Medulla oblongata (tissue), 1 donor: ENCODE data around the gene DENND4C.
"Not testable (repeated sequence)": the region's sequence is repeated elsewhere in the genome, so short reads cannot be mapped to it uniquely, and the experiment has no call there.

Experiments
- DNase-seq: peaks from one replicate; pipeline ENCODE4 v3.0.0-alpha.2; 2015; ENCODE audit errors: extremely low spot score

DENND4C gene

DNA sequence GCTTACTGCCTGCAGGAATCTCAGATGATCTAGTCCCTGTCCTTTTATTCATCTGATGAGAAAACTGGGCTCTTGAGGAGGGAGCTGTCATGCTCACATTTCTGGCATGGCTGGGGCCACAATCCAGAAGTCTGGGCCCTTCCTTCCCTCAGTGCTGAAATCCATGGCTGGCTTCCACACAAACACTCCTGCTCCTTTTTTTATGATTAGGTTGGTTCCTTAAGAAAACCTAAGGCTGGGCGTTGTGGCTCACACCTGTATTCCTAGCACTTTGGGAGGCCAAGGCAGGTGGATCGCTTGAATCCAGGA, 179.7 kb downstream of the DENND4C start:
- DNase-seq = no peak

DNA sequence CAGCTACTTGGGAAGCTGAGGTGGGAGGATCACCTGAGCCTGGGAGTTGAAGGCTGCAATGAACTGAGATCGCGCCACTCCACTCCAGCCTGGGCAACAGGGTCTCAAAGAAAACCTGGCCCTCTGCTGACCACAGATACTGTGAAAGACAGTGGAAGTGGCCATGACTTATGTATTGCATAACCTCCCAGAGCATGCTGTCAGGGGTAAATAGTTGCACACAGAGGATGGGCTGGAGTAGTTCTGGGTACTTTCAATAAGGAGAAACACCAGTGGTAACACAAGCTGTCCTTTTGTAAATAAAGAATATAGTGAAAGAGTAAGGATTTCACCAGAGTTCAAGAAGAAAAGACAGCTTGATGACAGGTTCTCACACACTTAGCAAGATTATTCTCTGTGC, 180.1 kb downstream of the DENND4C start:
- DNase-seq = no peak

DNA sequence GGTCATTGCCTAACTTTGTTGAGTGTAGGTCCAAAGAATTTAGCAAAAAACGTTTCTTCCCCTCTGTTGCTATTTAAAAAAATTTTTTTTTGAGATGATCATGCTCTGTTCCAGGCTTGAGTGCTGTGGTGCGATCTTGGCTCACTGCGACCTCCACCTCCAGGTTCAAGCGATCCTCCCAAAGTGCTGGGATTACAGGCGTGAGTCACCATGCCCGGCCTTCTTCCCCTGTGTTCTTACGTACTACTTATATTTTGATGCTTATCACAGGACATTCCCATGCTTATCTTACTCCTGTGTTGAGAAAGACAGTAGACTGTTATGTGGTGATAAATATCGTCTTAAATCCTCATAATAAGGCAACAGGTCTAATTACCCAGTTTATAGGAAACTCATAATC, 180.8 kb downstream of the DENND4C start:
- no peak for DNase-seq

DNA sequence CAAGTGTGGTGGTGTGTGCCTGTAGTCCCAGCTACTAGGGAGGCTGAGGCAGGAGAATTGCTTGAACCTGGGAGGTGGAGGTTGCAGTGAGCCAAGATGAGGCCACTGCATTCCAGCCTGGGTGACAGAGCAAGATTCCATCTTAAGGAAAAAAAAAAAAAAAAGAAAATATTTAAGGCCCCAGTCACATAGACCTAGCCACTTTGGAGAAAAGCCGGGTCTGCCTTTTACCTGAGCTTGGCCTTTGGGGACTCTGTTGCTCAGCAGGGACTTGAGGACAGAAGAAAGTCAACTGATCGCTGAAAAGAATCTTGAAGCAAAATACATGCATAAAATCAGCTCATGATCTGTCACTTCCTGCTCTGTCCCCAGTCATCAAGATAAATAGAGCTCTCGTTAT, 183.0 kb downstream of the DENND4C start:
- not testable (repeated sequence) for DNase-seq

DNA sequence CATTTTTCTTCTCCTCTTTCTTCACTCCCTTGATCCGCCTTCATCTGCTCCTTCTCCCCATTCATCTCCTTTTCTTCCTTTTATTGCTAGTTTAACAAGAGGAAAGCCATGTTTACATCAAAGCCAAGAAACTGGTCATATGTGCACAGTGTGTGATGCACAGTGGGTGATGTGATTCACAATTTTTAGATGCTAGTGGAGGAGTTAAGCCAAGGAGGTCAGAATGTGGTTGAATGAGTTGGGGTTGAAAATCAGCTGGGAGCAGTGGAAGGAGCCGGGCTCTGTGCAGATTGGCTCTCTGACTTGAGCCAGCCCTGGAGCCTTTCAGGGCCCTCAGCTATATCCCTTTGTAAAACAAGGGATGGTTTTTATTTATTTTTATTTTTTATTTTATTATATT, 185.7 kb downstream of the DENND4C start:
- DNase-seq = no peak

DNA sequence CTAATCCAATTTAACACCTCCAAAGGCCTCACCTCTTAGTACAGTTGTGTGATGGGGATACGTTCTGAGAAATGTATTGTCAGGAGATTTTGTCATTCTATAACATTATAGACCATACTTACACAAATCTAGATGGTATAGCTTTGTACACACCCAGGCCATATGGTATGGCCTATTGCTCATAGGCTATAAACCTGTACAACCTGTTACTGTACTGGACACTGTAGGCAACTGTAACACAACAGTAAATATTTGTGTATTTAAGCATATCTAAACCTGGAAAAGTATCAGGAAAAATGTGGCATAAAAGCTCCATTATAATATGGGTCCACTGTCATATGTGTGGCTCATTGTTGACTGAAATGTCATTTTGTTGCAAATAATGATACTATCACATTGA, 190.4 kb downstream of the DENND4C start:
- DNase-seq = no peak
